ENCODE measurements around the gene DUSP1.
A peak's percentile ranks its signal among the peaks of the same experiment; 100 is the strongest.

DUSP1 gene

GRCh38 chr5:172777881-172778814 lies 7.2 kb upstream of the DUSP1 start:
- DNase-seq: peak in 3 of 4 experiments; percentile 48 to 72 (median 59)

GRCh38 chr5:172776235-172776594 lies 5.2 kb upstream of the DUSP1 start:
- DNase-seq: peak in 1 of 4 experiments; percentile 24

GRCh38 chr5:172775326-172776234 lies 4.6 kb upstream of the DUSP1 start:
- peak; percentile 90 to 98 (median 94) for DNase-seq

- DNase-seq: no peak
Observed at GRCh38 chr5:172774561-172775315, 3.7 kb upstream of the DUSP1 start.

GRCh38 chr5:172773481-172774469 lies 2.8 kb upstream of the DUSP1 start:
- peak; percentile 69 to 90 (median 79) for DNase-seq

GRCh38 chr5:172772112-172772906 lies 1.3 kb upstream of the DUSP1 start:
- peak; percentile 99 to 100 (median 99) for DNase-seq

GRCh38 chr5:172771439-172772111 lies 580 bp upstream of the DUSP1 start:
- peak in 1 of 4 experiments; percentile 35 for DNase-seq

GRCh38 chr5:172770374-172770674 lies 671 bp downstream of the DUSP1 start:
- peak in 2 of 4 experiments; percentile 62 to 67 for DNase-seq

- DNase-seq: peak; percentile 42 to 69 (median 58)
Observed at GRCh38 chr5:172769616-172770373, 1.2 kb downstream of the DUSP1 start.

- no peak for DNase-seq
Observed at GRCh38 chr5:172769342-172769615, 1.7 kb downstream of the DUSP1 start.

GRCh38 chr5:172768573-172769341 lies 2.2 kb downstream of the DUSP1 start:
- peak; percentile 46 to 70 (median 58) for DNase-seq

- peak in 2 of 4 experiments; percentile 20 to 24 for DNase-seq
Observed at GRCh38 chr5:172768098-172768572, 2.9 kb downstream of the DUSP1 start.

GRCh38 chr5:172766287-172767108 lies 4.5 kb downstream of the DUSP1 start:
- peak; percentile 47 to 88 (median 72) for DNase-seq

GRCh38 chr5:172765766-172766286 lies 5.2 kb downstream of the DUSP1 start:
- peak in 2 of 4 experiments; percentile 34 to 85 for DNase-seq

GRCh38 chr5:172764861-172765765 lies 5.9 kb downstream of the DUSP1 start:
- peak; percentile 96 to 100 (median 98) for DNase-seq

GRCh38 chr5:172763120-172763464 lies 7.9 kb downstream of the DUSP1 start:
- no peak for DNase-seq
